GM12878 (cell line): Measurements from ENCODE around the gene CTR9. TPM values are rescaled to one million over a fixed set of nuclear protein-coding genes. Genes with fewer than 3 reads are reported as not detected.

ENCODE experiments used
- ATAC-seq: fragments of 200-7000 bp; cut with Tn5 transposase; 3 replicates; pipeline ENCODE4 v1.9.1; 2020; ENCODE audit warnings: mild to moderate bottlenecking, moderate library complexity
- BruUV-seq: library from RNA; stranded (reverse); fragments of 400-500 nt; replicated peaks from 2 replicates; lab custom pipeline; 2021; lab: Mats Ljungman, UMichigan
- CTCF ChIA-PET: fragments of 300-600 bp; sonication (Branson Sonifier 250); formaldehyde crosslinking; extraction: SDS; loops from one replicate; lab custom pipeline; 2021; ENCODE audit warnings: inconsistent platforms; lab: Yijun Ruan, JAX
- POLR2A ChIA-PET: fragments of 350-600 bp; formaldehyde crosslinking; extraction: SDS; loops from one replicate; lab custom pipeline; 2021; ENCODE audit warnings: inconsistent platforms; lab: Charles Lee
- RAD21 ChIA-PET: fragments of 300-600 bp; sonication (Branson Sonifier 250); formaldehyde crosslinking; loops from one replicate; lab custom pipeline; 2023; ENCODE audit warnings: antibody characterized with exemption; ENCODE audit not compliant: unreplicated experiment; lab: Charles Lee
- SMC1A ChIA-PET: fragments of 300-600 bp; sonication (Branson Sonifier 250); formaldehyde crosslinking; loops from one replicate; lab custom pipeline; 2023; ENCODE audit not compliant: unreplicated experiment, uncharacterized antibody; lab: Charles Lee
- DNase-seq: peaks from one replicate; pipeline ENCODE4 v3.0.0-alpha.2; 2011; ENCODE audit warnings: low read depth, low spot score
- FAIRE-seq: peaks from 3 replicates; lab custom pipeline; 2011; peaks lifted over from hg19 to GRCh38; lab: Jason Lieb, UNC
- H2AFZ ChIP-seq: 2 replicates; pipeline ENCODE4 v1.6.0; 2011; ENCODE audit warnings: low read depth, low read length, control low read depth; ENCODE audit not compliant: control insufficient read depth
- H3K27ac ChIP-seq: 2 replicates; pipeline ENCODE4 v1.5.1; 2011; ENCODE audit warnings: control low read depth; ENCODE audit not compliant: control insufficient read depth, insufficient read depth
- H3K27me3 ChIP-seq, 2 experiments: replicated peaks in 1 of 2; 2 replicates each; pipeline versions ENCODE4 v1.6.0 to v1.6.1; 2011; ENCODE audit warnings: low read length in 1 of 2; ENCODE audit not compliant: control insufficient read depth in 2 of 2, insufficient read depth in 2 of 2
- H3K36me3 ChIP-seq, 2 experiments: 2 replicates each; pipeline ENCODE4 v1.5.1; 2011; ENCODE audit warnings: low read length in 1 of 2; ENCODE audit not compliant: control insufficient read depth in 2 of 2, insufficient read depth in 2 of 2
- H3K4me1 ChIP-seq: 2 replicates; pipeline ENCODE4 v1.6.1; 2011; ENCODE audit warnings: mild to moderate bottlenecking, low read length, moderate library complexity, mixed read lengths; ENCODE audit not compliant: control insufficient read depth, insufficient read depth
- H3K4me2 ChIP-seq: 2 replicates; pipeline ENCODE4 v1.6.0; 2011; ENCODE audit warnings: control low read depth; ENCODE audit not compliant: control insufficient read depth, insufficient read depth
- H3K4me3 ChIP-seq: fragments of 200-600 bp; sonication (generic); 2 replicates; pipeline ENCODE4 v1.5.1; 2016
- H3K79me2 ChIP-seq: 2 replicates; pipeline ENCODE4 v1.6.0; 2011; ENCODE audit warnings: low read length; ENCODE audit not compliant: control insufficient read depth, insufficient read depth
- H3K9ac ChIP-seq: 2 replicates; pipeline ENCODE4 v1.8.0; 2011; ENCODE audit warnings: low read length, control low read depth, mixed read lengths; ENCODE audit not compliant: control insufficient read depth, insufficient read depth
- H3K9me3 ChIP-seq: replicated peaks from 3 replicates; pipeline ENCODE4 v1.5.1; 2011; ENCODE audit warnings: mild to moderate bottlenecking, low read length; ENCODE audit not compliant: control insufficient read depth, insufficient read depth
- H4K20me1 ChIP-seq: 2 replicates; pipeline ENCODE4 v1.6.0; 2011; ENCODE audit not compliant: control insufficient read depth, insufficient read depth
- RCOR1 ChIP-seq: conservative IDR thresholded peaks from 2 replicates; pipeline ENCODE4 v1.6.1; 2012; ENCODE audit warnings: low read depth, low read length, improper control_type of control experiment
- SIX5 ChIP-seq: IDR thresholded peaks from 2 replicates; pipeline ENCODE4 v1.6.1; 2011; ENCODE audit warnings: mild to moderate bottlenecking, low read depth, low read length, moderate library complexity; ENCODE audit not compliant: severe bottlenecking
- whole genome bisulfite sequencing: methylation state at CpG from one replicate; pipeline ENCODE4 v1.1.6; 2016; ENCODE audit warnings: low lambda C conversion rate; ENCODE audit not compliant: insufficient replicate concordance, insufficient coverage; ENCODE audit errors: missing lambda C conversion rate; 5-methylcytosine and 5-hydroxymethylcytosine counted together
- in situ Hi-C: fragments of 300-500 bp; cut with MboI; formaldehyde crosslinking; loops from 9 replicates; pipeline ENCODE4 v1.14.3; 2018; ENCODE audit warnings: mixed read lengths
- intact Hi-C: fragments of 100-400 bp; cut with micrococcal nuclease; formaldehyde crosslinking; loops from one replicate; pipeline ENCODE4 v1.14.2; 2022; ENCODE audit not compliant: unreplicated experiment
- polyA plus RNA-seq, 11 experiments: library from polyadenylated mRNA; depleted of rRNA in 4 of 11; unstranded in 6 of 11; stranded (reverse) in 5 of 11; fragments of >200 nt; fragmentation: Nextera tagmentation in 4 of 11; fragmentation: Illumina TruSeq in 1 of 11; extraction: Ambion mirVana in 4 of 11; extraction: Trizol in 1 of 11; gene quantifications; 1 replicate in 1 of 11; 2 replicates in 10 of 11; pipeline versions ENCODE4 v1.2.1 to v1.2.3, GENCODE V29; 2011 to 2016; ENCODE audit warnings: inconsistent platforms in 2 of 11, missing spikeins in 2 of 11, low read depth in 1 of 11
- total RNA-seq, 4 experiments: library from RNA; depleted of rRNA in 3 of 4; stranded (reverse); fragments of >200 nt in 3 of 4; fragmentation: Illumina TruSeq in 1 of 4; extraction: Trizol in 1 of 4; gene quantifications; 2 replicates each; pipeline versions ENCODE4 v1.2.1 to v1.2.3, GENCODE V29; 2013 to 2021
- TF ChIP-seq, protein P1 (sequence below): fragments of 450-650 bp; IDR thresholded peaks from 2 replicates; pipeline ENCODE4 v1.6.1; 2017; ENCODE audit warnings: borderline replicate concordance
- TF ChIP-seq, protein P2 (sequence below): IDR thresholded peaks from 2 replicates; pipeline ENCODE4 v1.6.1; 2011; ENCODE audit warnings: low read depth, mild to moderate bottlenecking, low read length, moderate library complexity, borderline replicate concordance; ENCODE audit errors: extremely low read depth

The CTR9 gene
- total and polyA plus RNA-seq, 10 of the 15 experiments (the other 5 are each of a cell fraction or from before 2014, with no cell fraction given) = 13.9 to 54.9 (median 28.9) TPM

DNA sequence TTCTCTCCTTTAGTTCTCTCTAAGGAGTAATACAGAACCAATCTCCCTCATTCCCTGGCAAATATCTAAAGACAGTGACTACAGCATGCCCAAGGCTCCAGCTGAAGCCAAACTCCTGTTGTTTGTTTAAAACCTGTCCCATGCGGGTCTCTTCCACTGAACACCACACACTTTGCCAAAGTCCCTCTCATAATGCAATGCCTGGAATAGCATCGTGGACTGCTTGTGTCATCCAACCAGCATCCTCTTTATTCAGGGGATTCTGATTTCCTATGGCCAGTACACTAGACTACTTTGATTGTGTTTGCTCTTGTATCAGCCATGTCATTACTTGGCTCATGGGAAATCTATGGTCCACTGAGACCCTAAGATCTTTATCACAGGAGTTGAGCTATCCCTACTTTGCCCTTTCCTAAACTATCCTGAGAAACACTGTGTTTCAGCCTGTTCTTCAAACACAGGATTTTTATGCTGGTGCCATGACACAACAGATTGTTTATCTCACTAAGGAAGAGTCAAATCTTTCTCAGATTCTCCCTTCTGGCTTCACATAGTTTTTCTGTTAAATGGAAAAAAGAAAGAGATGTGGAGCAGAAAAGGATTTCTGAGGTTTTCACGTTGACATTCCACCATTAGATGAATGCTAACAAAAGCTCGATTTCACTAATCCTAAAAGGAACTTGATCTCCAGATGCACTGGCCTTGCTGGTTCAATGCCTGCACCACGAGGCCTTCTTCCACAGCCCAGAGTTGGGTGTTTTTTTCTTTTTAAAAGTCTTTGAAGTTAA, 41.6 kb upstream of the CTR9 start:
- H3K4me1 ChIP-seq = no peaks in the 10 kb centered on the region
- H4K20me1 ChIP-seq = no peaks in the 10 kb centered on the region
- H3K36me3 ChIP-seq = no peaks in the 10 kb centered on the region
- no peak overlapping the region for H2AFZ ChIP-seq
- SMC1A ChIA-PET = interaction anchor here (0.6 to 0.7 kb wide), 2 partner anchors 10 to 27 kb away, joined by 3 read pairs; no protein-coding TSS in a partner anchor
- POLR2A ChIA-PET = no interaction called here
- no peak overlapping the region for H3K27ac ChIP-seq
- intact Hi-C loops (no loop called here), in situ Hi-C loops (no loop called here)
- DNase-seq (no peak), ATAC-seq (no peak), FAIRE-seq (no peak)
- no TSS peak for BruUV-seq
- no peak overlapping the region for H3K4me3 ChIP-seq
- 16% methylated on average over 5 of the region's 5 CpGs for WGBS
- H3K27me3 ChIP-seq = peaks cover 1 to 2% of the 10 kb centered on the region in 2 experiments; a peak in 3 of 4 replicates
- H3K9me3 ChIP-seq = no peaks in the 10 kb centered on the region
- no peak overlapping the region for H3K4me2 ChIP-seq
- TF ChIP-seq, protein P1, sequence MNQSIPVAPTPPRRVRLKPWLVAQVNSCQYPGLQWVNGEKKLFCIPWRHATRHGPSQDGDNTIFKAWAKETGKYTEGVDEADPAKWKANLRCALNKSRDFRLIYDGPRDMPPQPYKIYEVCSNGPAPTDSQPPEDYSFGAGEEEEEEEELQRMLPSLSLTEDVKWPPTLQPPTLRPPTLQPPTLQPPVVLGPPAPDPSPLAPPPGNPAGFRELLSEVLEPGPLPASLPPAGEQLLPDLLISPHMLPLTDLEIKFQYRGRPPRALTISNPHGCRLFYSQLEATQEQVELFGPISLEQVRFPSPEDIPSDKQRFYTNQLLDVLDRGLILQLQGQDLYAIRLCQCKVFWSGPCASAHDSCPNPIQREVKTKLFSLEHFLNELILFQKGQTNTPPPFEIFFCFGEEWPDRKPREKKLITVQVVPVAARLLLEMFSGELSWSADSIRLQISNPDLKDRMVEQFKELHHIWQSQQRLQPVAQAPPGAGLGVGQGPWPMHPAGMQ = no peak
- TF ChIP-seq RCOR1 (no peak), SIX5 (no peak)
- TF ChIP-seq, protein P2, sequence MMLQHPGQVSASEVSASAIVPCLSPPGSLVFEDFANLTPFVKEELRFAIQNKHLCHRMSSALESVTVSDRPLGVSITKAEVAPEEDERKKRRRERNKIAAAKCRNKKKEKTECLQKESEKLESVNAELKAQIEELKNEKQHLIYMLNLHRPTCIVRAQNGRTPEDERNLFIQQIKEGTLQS = no peak
- no peak overlapping the region for H3K9ac ChIP-seq
- CTCF ChIA-PET = interaction anchor here (0.5 kb wide), 1 partner anchor 1912 kb away, joined by 4 read pairs; no protein-coding TSS in a partner anchor
- RAD21 ChIA-PET = no interaction called here
- no peaks in the 10 kb centered on the region for H3K79me2 ChIP-seq
